HepG2 (cell line): ENCODE measurements around the gene TCF23.

ENCODE experiments used
- CTCF ChIP-seq: sonication (generic); formaldehyde crosslinking; IDR thresholded peaks from 2 replicates; pipeline ENCODE4 v1.5.0; 2020; ENCODE audit warnings: mild to moderate bottlenecking, missing genetic modification reagents, moderate library complexity
- FOXK2 ChIP-seq: fragments of 450-650 bp; IDR thresholded peaks from 2 replicates; pipeline ENCODE4 v1.6.1; 2016
- PATZ1 ChIP-seq: sonication (generic); formaldehyde crosslinking; IDR thresholded peaks from 2 replicates; pipeline ENCODE4 v1.4.0; 2020; ENCODE audit warnings: missing genetic modification reagents
- REPIN1 ChIP-seq: sonication (generic); formaldehyde crosslinking; IDR thresholded peaks from 2 replicates; pipeline ENCODE4 v1.8.0; 2022; ENCODE audit warnings: missing genetic modification reagents, low read depth, mild to moderate bottlenecking, borderline replicate concordance
- SNRNP70 ChIP-seq: fragments of 200-400 bp; formaldehyde crosslinking; IDR thresholded peaks from 2 replicates; pipeline ENCODE4 v1.6.1; 2017; ENCODE audit warnings: mild to moderate bottlenecking, low read depth, low read length, moderate library complexity
- TAF1 ChIP-seq: sonication (generic); formaldehyde crosslinking; IDR thresholded peaks from 2 replicates; pipeline ENCODE4 v1.4.0; 2020; ENCODE audit warnings: missing genetic modification reagents
- ZNF674 ChIP-seq: sonication (generic); formaldehyde crosslinking; IDR thresholded peaks from 2 replicates; pipeline ENCODE4 v1.5.0; 2020; ENCODE audit warnings: low read depth, mild to moderate bottlenecking, missing genetic modification reagents
- ZNF766 ChIP-seq: sonication (generic); formaldehyde crosslinking; IDR thresholded peaks from 2 replicates; pipeline ENCODE4 v1.5.0; 2020; ENCODE audit warnings: missing genetic modification reagents, borderline replicate concordance

- TF ChIP-seq TAF1 (no peak), ZNF674 (CRISPR knock-in tag) (no peak), CTCF (CRISPR knock-in tag) (no peak), PATZ1 (no peak), FOXK2 (no peak), REPIN1 (CRISPR knock-in tag) (no peak), ZNF766 (CRISPR knock-in tag) (no peak), SNRNP70 (no peak)
These were observed 11.4 kb downstream of the TCF23 start for GRCh38 chr2:27160191-27160590.
